Karpas-422 (cell line): Measurements from ENCODE around the gene IL12RB1. TPM values are rescaled to one million over a fixed set of nuclear protein-coding genes. Genes with fewer than 3 reads are reported as not detected.

Experiments
- DNase-seq: peaks from one replicate; pipeline ENCODE4 v3.0.0-alpha.2; 2015
- H2AFZ ChIP-seq: fragments of 200-600 bp; sonication (generic); 2 replicates; pipeline ENCODE4 v1.6.1; 2014; ENCODE audit warnings: antibody characterized with exemption, low read length, mixed read lengths
- H3K27ac ChIP-seq: fragments of 200-600 bp; sonication (generic); 2 replicates; pipeline ENCODE4 v1.5.1; 2014; ENCODE audit warnings: mild to moderate bottlenecking, low read length, moderate library complexity
- H3K27me3 ChIP-seq: fragments of 200-600 bp; sonication (generic); 2 replicates; pipeline ENCODE4 v1.6.1; 2014; ENCODE audit warnings: low read length, mixed read lengths
- H3K36me3 ChIP-seq: fragments of 200-600 bp; sonication (generic); 2 replicates; pipeline ENCODE4 v1.6.1; 2014; ENCODE audit warnings: low read length, mixed read lengths; ENCODE audit not compliant: insufficient read depth
- H3K4me1 ChIP-seq: fragments of 200-600 bp; sonication (generic); 2 replicates; pipeline ENCODE4 v1.6.1; 2014; ENCODE audit warnings: mild to moderate bottlenecking, low read length, mixed read lengths
- H3K4me2 ChIP-seq: fragments of 200-600 bp; sonication (generic); 2 replicates; pipeline ENCODE4 v1.6.1; 2014; ENCODE audit warnings: low read length, low read depth, mild to moderate bottlenecking; ENCODE audit not compliant: poor library complexity, severe bottlenecking
- H3K4me3 ChIP-seq: fragments of 200-600 bp; sonication (generic); 2 replicates; pipeline ENCODE4 v1.5.1; 2014; ENCODE audit warnings: mild to moderate bottlenecking, antibody characterized with exemption, low read length, mixed read lengths
- H3K79me2 ChIP-seq: fragments of 200-600 bp; sonication (generic); 2 replicates; pipeline ENCODE4 v1.6.1; 2014; ENCODE audit warnings: mild to moderate bottlenecking, low read length, mixed read lengths
- H3K9ac ChIP-seq: fragments of 200-600 bp; sonication (generic); 2 replicates; pipeline ENCODE4 v1.6.0; 2014; ENCODE audit warnings: low read length
- H3K9me2 ChIP-seq: fragments of 200-600 bp; sonication (generic), shearing (Covaris generic); replicated peaks from 2 replicates; pipeline ENCODE4 v1.6.0; 2014; ENCODE audit warnings: mild to moderate bottlenecking, low read length, moderate library complexity; ENCODE audit not compliant: insufficient read depth
- H3K9me3 ChIP-seq: fragments of 300-700, 200-600 bp; sonication (generic); 2 replicates; pipeline ENCODE4 v1.6.1; 2014; ENCODE audit warnings: low read length, mixed read lengths
- H4K20me1 ChIP-seq: fragments of 200-600 bp; sonication (generic); 2 replicates; pipeline ENCODE4 v1.6.1; 2014; ENCODE audit warnings: mild to moderate bottlenecking, antibody characterized with exemption, low read length, low read depth; ENCODE audit not compliant: insufficient read depth
- total RNA-seq: library from RNA; depleted of rRNA; stranded (reverse); fragments of >200 nt; shearing (Covaris generic); gene quantifications from 2 replicates; pipeline ENCODE4 v1.2.3, GENCODE V29; 2014; ENCODE audit warnings: low replicate concordance

Gene IL12RB1
- total RNA-seq, 1 experiment from 2014 or later: 6.1 TPM

- Histone ChIP-seq H3K4me2 (peak overlapping the region; percentile 15), H2AFZ (no peak overlapping the region), H3K36me3 (no peaks in the 10 kb centered on the region), H3K9me3 (no peaks in the 10 kb centered on the region), H3K4me3 (no peak overlapping the region; the same call in 1 of the 2 replicates), H3K4me1 (peaks cover 19% of the 10 kb centered on the region), H3K9ac (no peak overlapping the region; the same call in 1 of the 2 replicates), H4K20me1 (no peaks in the 10 kb centered on the region), H3K79me2 (no peaks in the 10 kb centered on the region), H3K27ac (no peak overlapping the region), H3K9me2 (no peaks in the 10 kb centered on the region), H3K27me3 (no peaks in the 10 kb centered on the region)
- no peak for DNase-seq
Measured at GRCh38 chr19:18023622-18024251, 63.0 kb downstream of the IL12RB1 start.

- Histone ChIP-seq H3K4me2 (peak overlapping the region; percentile 71), H3K27me3 (no peaks in the 10 kb centered on the region), H3K36me3 (no peaks in the 10 kb centered on the region), H3K4me3 (peak overlapping the region; percentile 59), H3K9me2 (no peaks in the 10 kb centered on the region), H3K79me2 (no peaks in the 10 kb centered on the region), H3K4me1 (peaks cover 19% of the 10 kb centered on the region), H3K9me3 (no peaks in the 10 kb centered on the region), H3K9ac (peak overlapping the region; percentile 72), H2AFZ (peak overlapping the region; percentile 27; the same call in 1 of the 2 replicates), H4K20me1 (no peaks in the 10 kb centered on the region), H3K27ac (no peak overlapping the region)
- peak; percentile 44 for DNase-seq
Measured at GRCh38 chr19:18021121-18021755, 65.5 kb downstream of the IL12RB1 start.

- peak overlapping the region; percentile 27; the same call in 1 of the 2 replicates for H2AFZ ChIP-seq
- H3K36me3 ChIP-seq: no peaks in the 10 kb centered on the region
- no peaks in the 10 kb centered on the region for H3K9me3 ChIP-seq
- H3K27ac ChIP-seq: no peak overlapping the region
- H3K79me2 ChIP-seq: no peaks in the 10 kb centered on the region
- no peaks in the 10 kb centered on the region for H4K20me1 ChIP-seq
- no peaks in the 10 kb centered on the region for H3K9me2 ChIP-seq
- no peak overlapping the region for H3K4me3 ChIP-seq
- no peak overlapping the region for H3K9ac ChIP-seq
- H3K27me3 ChIP-seq: no peaks in the 10 kb centered on the region
- H3K4me2 ChIP-seq: no peak overlapping the region
- DNase-seq: no peak
- H3K4me1 ChIP-seq: peaks cover 19% of the 10 kb centered on the region
Measured at GRCh38 chr19:18020212-18021085, 66.3 kb downstream of the IL12RB1 start.

DNA sequence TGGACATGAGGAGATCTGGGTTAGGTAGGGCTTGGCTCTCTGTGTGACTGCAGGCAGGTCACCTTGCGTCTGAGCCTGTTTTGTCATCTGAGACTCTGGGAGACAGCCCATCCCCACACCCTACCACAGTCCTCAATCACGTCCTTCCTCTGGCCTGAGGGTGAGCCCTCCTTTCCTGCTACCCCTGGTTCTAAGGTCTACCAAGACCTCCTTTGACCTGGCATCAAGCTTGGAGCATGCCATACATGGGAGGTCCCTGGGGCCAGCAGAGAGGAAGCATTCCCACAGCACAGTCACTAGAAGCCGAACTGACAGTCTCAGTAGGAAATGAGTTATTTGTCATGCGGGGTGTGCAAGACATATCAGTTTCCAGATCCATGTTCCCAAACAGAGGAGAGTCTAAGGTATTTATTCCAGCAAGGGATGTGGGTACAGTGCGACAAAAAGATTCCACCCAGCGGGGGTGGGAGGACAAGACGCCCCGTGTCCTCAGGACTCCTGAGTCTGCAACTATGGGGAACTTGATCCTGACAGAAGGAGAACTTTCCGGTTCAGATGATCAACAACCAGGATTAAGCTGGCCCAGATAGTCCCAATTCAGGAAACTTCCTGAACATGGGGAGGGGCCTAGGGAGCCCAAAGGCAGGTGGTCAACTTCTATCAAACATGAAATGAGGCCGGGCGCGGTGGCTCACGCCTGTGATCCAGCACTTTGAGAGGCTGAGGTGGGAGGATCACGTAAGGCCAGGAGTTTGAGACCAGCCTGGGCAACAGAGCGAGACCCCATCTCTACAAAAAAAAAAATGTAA lies 69.3 kb downstream of the IL12RB1 start:
- no peaks in the 10 kb centered on the region for H3K9me3 ChIP-seq
- H3K27me3 ChIP-seq: no peaks in the 10 kb centered on the region
- peaks cover 10% of the 10 kb centered on the region for H3K4me1 ChIP-seq
- no peak overlapping the region for H3K4me3 ChIP-seq
- H3K27ac ChIP-seq: no peak overlapping the region
- H3K4me2 ChIP-seq: no peak overlapping the region
- no peaks in the 10 kb centered on the region for H3K9me2 ChIP-seq
- H3K36me3 ChIP-seq: no peaks in the 10 kb centered on the region; the same call in 1 of the 2 replicates
- H2AFZ ChIP-seq: no peak overlapping the region
- no peak overlapping the region for H3K9ac ChIP-seq
- no peaks in the 10 kb centered on the region for H4K20me1 ChIP-seq
- no peak for DNase-seq
- H3K79me2 ChIP-seq: no peaks in the 10 kb centered on the region

GRCh38 chr19:18016209-18016910 lies 70.4 kb downstream of the IL12RB1 start:
- Histone ChIP-seq H4K20me1 (no peaks in the 10 kb centered on the region), H3K9ac (no peak overlapping the region), H3K36me3 (no peaks in the 10 kb centered on the region; the same call in 1 of the 2 replicates), H3K27me3 (no peaks in the 10 kb centered on the region), H3K79me2 (no peaks in the 10 kb centered on the region), H3K4me1 (peaks cover 2% of the 10 kb centered on the region), H3K4me2 (no peak overlapping the region), H3K9me2 (no peaks in the 10 kb centered on the region), H3K27ac (no peak overlapping the region), H2AFZ (no peak overlapping the region), H3K4me3 (no peak overlapping the region), H3K9me3 (no peaks in the 10 kb centered on the region)
- DNase-seq: no peak

DNA sequence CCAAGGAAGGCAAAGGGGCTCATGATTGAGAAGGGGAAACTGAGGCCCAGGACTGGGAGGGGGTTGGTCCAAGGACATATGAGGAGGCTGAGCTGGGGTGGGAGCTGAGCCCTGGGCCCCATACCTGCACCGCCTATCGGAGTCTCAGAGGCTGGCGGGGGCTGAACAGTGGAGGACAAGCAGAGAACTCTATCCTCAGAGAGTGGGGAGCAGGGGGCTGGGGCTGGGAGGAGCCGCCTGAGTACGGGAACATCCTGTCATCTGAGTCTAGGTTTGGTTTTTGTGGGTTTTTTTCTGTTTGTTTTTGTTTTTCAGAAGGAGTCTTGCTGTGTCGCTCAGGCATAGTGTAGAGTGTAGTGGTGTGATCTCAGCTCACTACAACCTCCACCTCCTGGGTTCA lies 72.5 kb downstream of the IL12RB1 start:
- Histone ChIP-seq H3K4me3 (no peak overlapping the region), H3K27me3 (no peaks in the 10 kb centered on the region), H3K9me2 (no peaks in the 10 kb centered on the region), H3K9ac (no peak overlapping the region), H3K27ac (no peak overlapping the region), H4K20me1 (no peaks in the 10 kb centered on the region), H3K4me1 (no peaks in the 10 kb centered on the region), H3K36me3 (peaks cover 3% of the 10 kb centered on the region), H3K9me3 (no peaks in the 10 kb centered on the region), H3K4me2 (no peak overlapping the region), H3K79me2 (no peaks in the 10 kb centered on the region), H2AFZ (no peak overlapping the region)
- DNase-seq: no peak

DNA sequence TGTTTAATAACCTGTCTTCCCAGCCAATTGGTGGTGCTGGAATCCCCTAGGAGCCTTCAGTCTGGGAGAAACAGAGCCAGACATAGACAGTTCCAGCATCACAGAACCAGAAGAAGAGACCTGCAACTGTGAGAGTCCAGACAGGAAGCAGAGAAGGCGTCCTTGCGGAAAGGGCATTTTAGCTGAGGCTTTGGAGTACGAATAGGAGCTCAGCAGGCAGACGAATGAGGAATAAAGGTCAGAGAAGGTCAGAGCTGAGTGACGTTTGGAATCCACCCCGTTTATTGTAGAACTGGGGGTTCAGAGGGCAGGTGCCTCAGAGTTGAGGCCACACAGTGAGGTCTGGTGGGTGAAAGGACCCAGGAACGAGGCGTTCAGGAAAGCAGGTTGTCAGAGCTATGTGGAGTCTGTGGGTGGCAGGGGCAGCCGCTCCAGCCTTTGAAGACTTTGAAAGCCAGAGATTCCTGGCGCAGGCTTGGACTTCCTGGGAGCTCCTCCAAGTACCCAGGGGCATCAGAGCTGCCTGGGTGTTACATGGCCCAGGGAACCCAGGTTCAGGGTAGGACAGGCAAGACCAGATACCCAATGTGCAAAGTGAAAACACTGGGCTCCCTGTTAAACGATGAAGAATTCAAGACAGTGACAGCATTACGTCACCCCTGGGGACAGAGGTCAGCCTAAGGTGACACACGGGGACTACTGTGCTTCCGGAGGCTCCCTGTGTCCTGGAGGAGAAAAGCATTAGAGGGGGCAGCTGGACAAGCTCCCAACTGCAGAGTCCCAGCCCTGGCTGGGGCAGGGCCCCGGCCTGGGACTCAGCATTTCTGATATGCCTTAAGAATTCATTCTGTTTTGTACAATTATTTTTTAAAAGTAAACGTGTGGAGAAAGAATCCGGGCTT lies 73.3 kb downstream of the IL12RB1 start:
- peaks cover 7% of the 10 kb centered on the region; the same call in 1 of the 2 replicates for H3K79me2 ChIP-seq
- H2AFZ ChIP-seq: no peak overlapping the region
- H3K9ac ChIP-seq: no peak overlapping the region
- H3K27me3 ChIP-seq: no peaks in the 10 kb centered on the region
- H4K20me1 ChIP-seq: no peaks in the 10 kb centered on the region
- peaks cover under 1% of the 10 kb centered on the region; the same call in 1 of the 2 replicates for H3K4me1 ChIP-seq
- H3K4me2 ChIP-seq: no peak overlapping the region
- no peak overlapping the region for H3K27ac ChIP-seq
- no peak for DNase-seq
- no peak overlapping the region for H3K4me3 ChIP-seq
- H3K9me2 ChIP-seq: no peaks in the 10 kb centered on the region
- peaks cover 11% of the 10 kb centered on the region for H3K36me3 ChIP-seq
- H3K9me3 ChIP-seq: no peaks in the 10 kb centered on the region
